H9 (cell line): Measurements from ENCODE around the gene LOXHD1. TPM values are rescaled to one million over a fixed set of nuclear protein-coding genes. Genes with fewer than 3 reads are reported as not detected.

Source experiments
- DNase-seq: peaks from one replicate; pipeline ENCODE4 v3.0.0-alpha.2; 2017
- H2AFZ ChIP-seq: one replicate; pipeline ENCODE4 v1.6.1; 2013; ENCODE audit warnings: mild to moderate bottlenecking, low read length, control low read depth, moderate library complexity
- H2AK5ac ChIP-seq: 2 replicates; pipeline ENCODE4 v1.6.1; 2013; ENCODE audit warnings: low read length, control low read depth, mixed read lengths; ENCODE audit not compliant: insufficient read length
- H2BK120ac ChIP-seq: one replicate; pipeline ENCODE4 v1.6.1; 2013; ENCODE audit warnings: low read depth, mild to moderate bottlenecking, low read length, control low read depth, inconsistent platforms; ENCODE audit not compliant: poor library complexity, severe bottlenecking
- H2BK12ac ChIP-seq: 2 replicates; pipeline ENCODE4 v1.6.1; 2013; ENCODE audit warnings: low read length, control low read depth, mixed read lengths, low read depth; ENCODE audit not compliant: insufficient read length
- H2BK15ac ChIP-seq: 2 replicates; pipeline ENCODE4 v1.6.1; 2013; ENCODE audit warnings: low read depth, low read length, control low read depth
- H2BK20ac ChIP-seq: one replicate; pipeline ENCODE4 v1.6.1; 2013; ENCODE audit warnings: low read depth, mild to moderate bottlenecking, low read length, control low read depth, inconsistent platforms; ENCODE audit not compliant: poor library complexity, severe bottlenecking
- H2BK5ac ChIP-seq: 2 replicates; pipeline ENCODE4 v1.6.1; 2013; ENCODE audit warnings: low read length, control low read depth, mixed read lengths; ENCODE audit not compliant: insufficient read length
- H3K14ac ChIP-seq: 2 replicates; pipeline ENCODE4 v1.6.1; 2013; ENCODE audit warnings: low read length, control low read depth; ENCODE audit not compliant: insufficient read depth
- H3K18ac ChIP-seq: 2 replicates; pipeline ENCODE4 v1.6.1; 2013; ENCODE audit warnings: low read depth, mild to moderate bottlenecking, mixed read lengths, low read length, control low read depth; ENCODE audit not compliant: insufficient read length
- H3K23ac ChIP-seq: 2 replicates; pipeline ENCODE4 v1.6.1; 2013; ENCODE audit warnings: low read length, control low read depth, mixed read lengths, low read depth; ENCODE audit not compliant: insufficient read length
- H3K23me2 ChIP-seq: 2 replicates; pipeline ENCODE4 v1.6.1; 2013; ENCODE audit warnings: low read depth, mild to moderate bottlenecking, mixed read lengths, low read length, control low read depth; ENCODE audit not compliant: insufficient read length, poor library complexity, severe bottlenecking
- H3K27ac ChIP-seq: 2 replicates; pipeline ENCODE4 v1.5.1; 2013; ENCODE audit warnings: low read length, control low read depth, mixed read lengths, low read depth; ENCODE audit not compliant: insufficient read length
- H3K27me3 ChIP-seq: 2 replicates; pipeline ENCODE4 v1.6.1; 2013; ENCODE audit warnings: low read length, control low read depth, inconsistent platforms; ENCODE audit not compliant: insufficient read depth
- H3K4ac ChIP-seq: 2 replicates; pipeline ENCODE4 v1.6.1; 2013; ENCODE audit warnings: low read depth, mild to moderate bottlenecking, control low read depth, inconsistent platforms, low read length, moderate library complexity
- H3K4me1 ChIP-seq: 2 replicates; pipeline ENCODE4 v1.6.1; 2013; ENCODE audit warnings: low read length, control low read depth, inconsistent platforms; ENCODE audit not compliant: insufficient read depth
- H3K4me2 ChIP-seq: 2 replicates; pipeline ENCODE4 v1.6.1; 2013; ENCODE audit warnings: low read length, control low read depth, mixed read lengths; ENCODE audit not compliant: insufficient read length, insufficient read depth
- H3K56ac ChIP-seq: 2 replicates; pipeline ENCODE4 v1.6.1; 2013; ENCODE audit warnings: low read depth, mild to moderate bottlenecking, mixed read lengths, low read length, control low read depth; ENCODE audit not compliant: insufficient read length
- H3K79me1 ChIP-seq: 2 replicates; pipeline ENCODE4 v1.6.1; 2013; ENCODE audit warnings: low read depth, mild to moderate bottlenecking, moderate library complexity, low read length, control low read depth, inconsistent platforms; ENCODE audit not compliant: insufficient read depth, poor library complexity, severe bottlenecking
- H3K79me2 ChIP-seq: 2 replicates; pipeline ENCODE4 v1.6.1; 2013; ENCODE audit warnings: low read length, control low read depth, inconsistent platforms; ENCODE audit not compliant: insufficient read depth
- H3K9ac ChIP-seq: 2 replicates; pipeline ENCODE4 v1.6.1; 2013; ENCODE audit warnings: low read length, control low read depth, mixed read lengths; ENCODE audit not compliant: insufficient read length; ENCODE audit errors: extremely low read depth
- H3K9me3 ChIP-seq: one replicate; pipeline ENCODE4 v1.6.1; 2013; ENCODE audit warnings: low read depth, low read length, inconsistent platforms; ENCODE audit not compliant: control insufficient read depth
- H3T11ph ChIP-seq: one replicate; pipeline ENCODE4 v1.6.1; 2013; ENCODE audit warnings: mild to moderate bottlenecking, low read length, control low read depth, inconsistent platforms
- H4K20me1 ChIP-seq: one replicate; pipeline ENCODE4 v1.6.1; 2013; ENCODE audit not compliant: control insufficient read depth, insufficient read length, insufficient read depth
- H4K5ac ChIP-seq: 2 replicates; pipeline ENCODE4 v1.6.1; 2013; ENCODE audit warnings: low read depth, mild to moderate bottlenecking, mixed read lengths, low read length, control low read depth; ENCODE audit not compliant: insufficient read length
- H4K8ac ChIP-seq: replicated peaks from 2 replicates; pipeline ENCODE4 v1.6.1; 2013; ENCODE audit warnings: low read length, control low read depth, mixed read lengths, low read depth; ENCODE audit not compliant: insufficient read length
- H4K91ac ChIP-seq: 2 replicates; pipeline ENCODE4 v1.6.1; 2013; ENCODE audit warnings: low read depth, mild to moderate bottlenecking, moderate library complexity, mixed read lengths, low read length, control low read depth; ENCODE audit not compliant: insufficient read length
- H3K27ac Mint-ChIP-seq, 3 experiments: 2 replicates in 2 of 3; 3 replicates in 1 of 3; pipeline ENCODE4 v1.8.0; 2020 to 2021; ENCODE audit warnings: mixed read lengths in 3 of 3, mild to moderate bottlenecking in 1 of 3, moderate library complexity in 1 of 3
- H3K27me3 Mint-ChIP-seq: 2 replicates; pipeline ENCODE4 v1.8.0; 2021; ENCODE audit warnings: low read depth, mild to moderate bottlenecking, moderate library complexity, mixed read lengths
- H3K36me3 Mint-ChIP-seq, 3 experiments: 2 replicates in 2 of 3; 3 replicates in 1 of 3; pipeline ENCODE4 v1.8.0; 2020 to 2021; ENCODE audit warnings: low read depth in 3 of 3, mixed read lengths in 3 of 3; ENCODE audit not compliant: insufficient read depth in 1 of 3
- H3K4me1 Mint-ChIP-seq, 2 experiments: 2 replicates each; pipeline ENCODE4 v1.8.0; 2020; ENCODE audit warnings: mixed read lengths in 2 of 2
- H3K4me3 Mint-ChIP-seq, 2 experiments: 2 replicates in 1 of 2; 3 replicates in 1 of 2; pipeline ENCODE4 v1.8.0; 2020 to 2021; ENCODE audit warnings: mild to moderate bottlenecking in 2 of 2, mixed read lengths in 2 of 2, moderate library complexity in 1 of 2
- H3K9me3 Mint-ChIP-seq, 2 experiments: 2 replicates in 1 of 2; 3 replicates in 1 of 2; pipeline ENCODE4 v1.8.0; 2020; ENCODE audit warnings: mild to moderate bottlenecking in 2 of 2, mixed read lengths in 2 of 2, moderate library complexity in 1 of 2
- WGBS: extraction: QIAGEN DNeasy Blood & Tissue Kit; methylation state at CpG from one replicate; pipeline ENCODE4 v1.1.7; 2013; ENCODE audit warnings: missing lambda C conversion rate, low lambda C conversion rate, mixed read lengths; ENCODE audit not compliant: insufficient read length; ENCODE audit errors: extremely low coverage; 5-methylcytosine and 5-hydroxymethylcytosine counted together
- total RNA-seq: library from RNA; stranded (reverse); gene quantifications from 2 replicates; pipeline ENCODE4 v1.2.1, GENCODE V29; 2021
- TF ChIP-seq, protein P1 (sequence below): fragments of 200-600 bp; sonication (generic); conservative IDR thresholded peaks from 3 replicates; pipeline ENCODE4 v1.8.0; 2021; ENCODE audit warnings: antibody characterized with exemption, mild to moderate bottlenecking

Gene LOXHD1
- total RNA-seq, 1 experiment from 2014 or later: 0.07 TPM

- H3K4me3 Mint-ChIP-seq: no peak overlapping the region
- Histone ChIP-seq H2BK12ac (no peak overlapping the region), H2BK15ac (no peak overlapping the region), H3K9me3 (no peaks in the 10 kb centered on the region), H3K4ac (no peak overlapping the region), H2AK5ac (no peak overlapping the region), H3K23ac (no peak overlapping the region), H3K23me2 (no peaks in the 10 kb centered on the region), H4K8ac (no peak overlapping the region), H3K4me1 (no peaks in the 10 kb centered on the region), H3K9ac (no peak overlapping the region), H3K79me2 (no peaks in the 10 kb centered on the region), H3K4me2 (no peak overlapping the region), H3K18ac (no peak overlapping the region), H2BK20ac (no peak overlapping the region), H4K5ac (no peak overlapping the region), H2BK5ac (no peak overlapping the region), H2AFZ (no peak overlapping the region), H3K79me1 (no peaks in the 10 kb centered on the region), H3K14ac (no peak overlapping the region), H3K56ac (no peak overlapping the region), H3K27me3 (no peaks in the 10 kb centered on the region), H2BK120ac (no peak overlapping the region), H3K27ac (no peak overlapping the region), H3T11ph (no peak overlapping the region), H4K91ac (no peak overlapping the region), H4K20me1 (no peaks in the 10 kb centered on the region)
- TF ChIP-seq, protein P1, sequence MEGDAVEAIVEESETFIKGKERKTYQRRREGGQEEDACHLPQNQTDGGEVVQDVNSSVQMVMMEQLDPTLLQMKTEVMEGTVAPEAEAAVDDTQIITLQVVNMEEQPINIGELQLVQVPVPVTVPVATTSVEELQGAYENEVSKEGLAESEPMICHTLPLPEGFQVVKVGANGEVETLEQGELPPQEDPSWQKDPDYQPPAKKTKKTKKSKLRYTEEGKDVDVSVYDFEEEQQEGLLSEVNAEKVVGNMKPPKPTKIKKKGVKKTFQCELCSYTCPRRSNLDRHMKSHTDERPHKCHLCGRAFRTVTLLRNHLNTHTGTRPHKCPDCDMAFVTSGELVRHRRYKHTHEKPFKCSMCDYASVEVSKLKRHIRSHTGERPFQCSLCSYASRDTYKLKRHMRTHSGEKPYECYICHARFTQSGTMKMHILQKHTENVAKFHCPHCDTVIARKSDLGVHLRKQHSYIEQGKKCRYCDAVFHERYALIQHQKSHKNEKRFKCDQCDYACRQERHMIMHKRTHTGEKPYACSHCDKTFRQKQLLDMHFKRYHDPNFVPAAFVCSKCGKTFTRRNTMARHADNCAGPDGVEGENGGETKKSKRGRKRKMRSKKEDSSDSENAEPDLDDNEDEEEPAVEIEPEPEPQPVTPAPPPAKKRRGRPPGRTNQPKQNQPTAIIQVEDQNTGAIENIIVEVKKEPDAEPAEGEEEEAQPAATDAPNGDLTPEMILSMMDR: no peak
- H3K27ac Mint-ChIP-seq: no peak overlapping the region
- H3K36me3 Mint-ChIP-seq: no peaks in the 10 kb centered on the region; a peak in 1 of 7 replicates
- H3K27me3 Mint-ChIP-seq: peaks cover 14% of the 10 kb centered on the region
- H3K4me1 Mint-ChIP-seq: peaks cover 0 to 2% of the 10 kb centered on the region in 2 experiments; a peak in 2 of 4 replicates
- WGBS: no CpG with 5 or more reads among the region's 5 CpGs
- H3K9me3 Mint-ChIP-seq: no peaks in the 10 kb centered on the region
- no peak for DNase-seq
Measured at GRCh38 chr18:46570134-46570533, 86.9 kb downstream of the LOXHD1 start.
